GM19463 (cell line): ENCODE measurements around the gene ZBED5.
A peak's percentile ranks its signal among the peaks of the same experiment; 100 is the strongest.
"Not testable (repeated sequence)": the region's sequence is repeated elsewhere in the genome, so short reads cannot be mapped to it uniquely, and the experiment has no call there.

Experiments
- ATAC-seq: cut with Tn5 transposase; IDR thresholded peaks from one replicate; pipeline ENCODE4 v1.9.1; 2021; ENCODE audit warnings: mild to moderate bottlenecking, moderate library complexity; ENCODE audit not compliant: unreplicated experiment

The ZBED5 gene

DNA sequence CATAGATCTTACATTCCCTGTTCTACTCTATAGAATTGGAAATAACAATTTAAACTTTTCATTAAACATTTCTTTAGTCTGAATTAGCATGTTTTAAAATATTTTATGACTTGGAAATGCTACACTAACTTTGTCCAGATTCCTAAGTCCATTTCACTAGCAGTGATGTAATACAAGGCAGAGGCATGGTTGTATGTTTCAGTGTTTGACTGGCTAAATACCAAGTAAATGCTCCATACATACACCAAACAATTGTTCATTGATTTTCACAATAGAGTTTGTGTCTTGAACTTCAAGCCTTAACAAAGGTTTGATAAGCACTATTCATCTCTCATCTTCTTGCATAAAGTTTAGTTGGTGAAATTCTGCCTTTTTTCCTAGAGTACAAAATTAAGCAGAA, 13.5 kb downstream of the ZBED5 start:
- ATAC-seq = no peak

DNA sequence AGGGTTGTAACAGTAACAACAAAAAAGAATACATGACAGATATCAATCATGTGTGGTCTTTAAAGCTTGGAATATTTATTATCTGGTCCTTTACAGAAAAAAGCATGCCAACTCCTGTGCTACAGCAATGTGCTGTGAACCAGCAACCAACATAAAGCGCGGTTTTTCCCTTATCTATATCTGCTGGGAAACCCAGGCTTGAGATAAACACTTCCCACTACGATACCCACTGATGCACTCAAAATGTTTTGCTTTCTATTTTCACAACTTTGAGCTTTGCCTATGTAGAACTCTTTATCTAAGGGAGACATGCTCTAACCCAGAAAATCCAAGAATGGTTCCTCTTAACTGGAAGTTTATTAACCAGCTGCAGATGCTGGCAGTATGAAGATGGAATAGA, 19.0 kb downstream of the ZBED5 start:
- ATAC-seq = no peak

DNA sequence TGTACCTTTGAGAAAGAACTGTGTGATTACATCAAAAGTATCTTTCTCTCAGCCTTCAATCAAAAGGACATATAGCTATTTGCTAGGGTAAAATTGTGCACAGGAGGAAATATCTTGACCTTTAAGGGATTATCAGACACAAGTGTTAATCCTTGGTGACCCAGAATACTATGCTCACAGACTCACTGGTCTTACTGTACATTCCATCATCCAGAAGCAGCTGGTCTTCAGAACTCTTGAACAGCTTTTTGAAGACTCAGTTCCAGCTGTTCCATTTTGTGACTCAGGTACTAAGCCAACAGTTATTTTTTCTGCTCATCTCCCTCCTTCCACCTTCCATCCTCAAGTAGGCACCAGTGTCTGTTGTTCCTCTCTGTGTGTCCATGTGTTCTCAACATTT, 19.8 kb downstream of the ZBED5 start:
- no peak for ATAC-seq

DNA sequence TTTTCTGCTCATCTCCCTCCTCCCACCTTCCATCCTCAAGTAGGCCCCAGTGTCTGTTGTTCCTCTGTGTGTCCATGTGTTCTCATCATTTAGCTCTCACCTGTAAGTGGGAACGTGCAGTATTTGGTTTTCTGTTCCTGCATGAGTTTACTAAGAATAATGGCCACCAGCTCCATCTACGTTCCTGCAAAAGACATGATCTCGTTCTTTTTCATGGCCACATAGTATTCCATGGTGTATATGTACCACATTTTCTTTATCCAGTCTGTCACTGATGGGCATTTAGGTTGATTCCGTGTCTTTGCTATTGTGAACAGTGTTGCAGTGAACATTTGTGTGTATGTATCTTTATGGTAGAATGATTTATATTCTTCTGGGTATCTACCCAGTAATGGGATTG, 21.0 kb downstream of the ZBED5 start:
- not testable (repeated sequence) for ATAC-seq

DNA sequence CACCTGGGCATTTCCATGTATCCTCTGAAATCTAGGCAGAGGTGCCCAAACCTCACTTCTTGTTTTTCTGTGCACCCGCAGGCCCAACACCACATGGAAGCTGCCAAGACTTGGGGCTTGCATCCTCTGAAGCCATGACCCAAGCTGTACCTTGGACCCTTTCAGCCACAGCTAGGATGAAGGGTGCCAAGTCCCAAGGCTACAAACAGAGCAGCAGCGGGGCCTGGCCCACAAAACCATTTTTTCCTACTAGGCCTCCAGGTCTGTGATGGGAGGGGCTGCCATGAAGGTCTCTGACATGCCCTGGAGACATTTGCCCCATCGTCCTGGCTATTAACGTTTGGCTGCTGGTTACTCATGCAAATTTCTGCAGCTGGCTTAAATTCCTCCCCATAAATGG, 28.7 kb downstream of the ZBED5 start:
- ATAC-seq = no peak

DNA sequence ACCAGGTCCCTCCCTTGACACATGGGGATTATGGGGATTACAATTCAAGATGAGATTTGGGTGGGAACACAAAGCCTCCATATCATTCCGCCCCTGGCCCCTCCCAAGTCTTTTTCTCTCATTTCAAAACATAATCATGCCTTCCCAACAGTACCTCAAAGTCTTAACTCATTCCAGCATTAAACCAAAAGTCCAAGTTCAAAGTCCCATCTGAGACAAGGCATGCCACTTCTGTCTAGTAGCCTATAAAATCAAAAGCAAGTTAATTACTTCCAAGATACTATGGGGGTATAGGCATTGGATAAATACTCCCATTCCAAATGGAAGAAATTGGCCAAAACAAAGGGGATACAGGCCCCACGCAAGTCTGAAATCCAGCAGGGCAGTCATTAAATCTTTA, 29.5 kb downstream of the ZBED5 start:
- no peak for ATAC-seq

DNA sequence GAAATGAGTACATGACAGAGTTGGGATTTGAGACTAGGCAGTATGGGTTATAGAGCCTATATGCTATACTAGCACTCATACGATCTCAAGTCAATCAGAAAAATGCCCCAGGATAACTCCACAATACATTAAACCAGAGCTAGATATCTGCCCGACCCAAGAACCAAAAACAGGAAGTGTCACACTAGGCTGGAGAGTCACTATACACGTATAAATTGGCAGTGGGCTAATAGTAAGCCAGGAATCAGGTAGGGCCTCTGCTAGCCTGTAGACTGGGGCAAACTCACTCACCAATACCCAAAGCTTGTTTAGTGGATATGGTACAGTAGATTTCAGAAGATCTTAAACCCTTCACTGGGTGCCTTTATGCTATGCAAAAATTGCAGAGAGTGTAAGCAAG, 33.0 kb downstream of the ZBED5 start:
- peak; percentile 63 for ATAC-seq

DNA sequence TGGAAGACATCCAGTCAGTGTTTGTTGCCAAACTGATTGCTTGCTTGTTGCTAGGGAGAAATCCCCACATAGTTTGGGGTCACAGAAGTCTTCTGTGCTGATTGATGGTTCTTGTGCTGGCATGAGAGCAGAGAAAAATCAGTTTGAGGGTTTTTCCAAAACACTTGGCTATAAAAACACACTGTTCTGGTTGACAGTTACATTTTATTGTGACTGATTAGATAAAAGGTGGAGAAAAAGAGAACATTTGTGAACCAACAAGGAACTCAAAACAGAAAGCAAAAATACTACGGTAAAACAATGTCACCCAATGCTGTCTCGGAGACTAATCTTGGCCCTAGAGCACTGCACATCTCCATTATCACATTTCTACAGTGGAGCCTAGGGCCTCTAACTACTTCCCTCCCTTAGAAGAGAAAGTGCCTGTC, 34.7 kb downstream of the ZBED5 start:
- ATAC-seq = no peak

DNA sequence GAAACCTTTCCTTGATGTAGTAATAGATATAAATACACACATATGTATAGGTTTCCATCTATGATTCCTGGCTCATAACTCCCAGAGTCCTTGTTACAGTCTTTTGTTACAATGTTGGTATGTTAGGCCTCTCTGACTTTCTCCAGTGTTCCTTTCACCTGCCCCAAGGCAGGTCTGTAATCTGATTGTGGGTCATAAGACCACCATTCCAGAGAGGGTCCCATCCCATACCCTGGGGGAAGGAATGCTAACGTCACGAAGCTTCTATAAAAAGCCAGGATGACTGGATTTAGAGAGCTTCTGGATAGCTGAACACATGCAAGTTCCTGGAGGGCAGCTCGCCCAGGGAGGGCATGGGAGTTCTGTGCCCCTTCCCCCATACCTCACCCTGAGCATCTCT, 35.4 kb downstream of the ZBED5 start:
- not testable (repeated sequence) for ATAC-seq

DNA sequence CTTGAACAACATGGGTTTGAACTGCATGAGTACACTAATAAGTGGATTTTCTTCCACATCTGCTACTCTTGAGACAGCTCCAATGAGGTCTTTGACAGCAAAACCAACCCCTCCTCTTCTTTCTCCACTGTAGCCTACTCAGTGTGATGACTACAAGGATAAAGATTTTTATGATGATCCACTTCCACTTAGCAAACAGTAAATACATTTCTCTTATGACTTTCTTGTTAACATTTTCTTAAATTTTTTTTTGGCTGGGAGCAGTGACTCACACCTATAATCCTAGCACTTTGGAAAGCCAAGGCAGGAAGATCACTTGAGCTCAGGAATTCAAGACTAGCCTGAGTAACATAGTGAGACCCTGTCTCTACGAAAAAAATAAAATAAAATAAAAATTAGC, 39.3 kb downstream of the ZBED5 start:
- no peak for ATAC-seq

DNA sequence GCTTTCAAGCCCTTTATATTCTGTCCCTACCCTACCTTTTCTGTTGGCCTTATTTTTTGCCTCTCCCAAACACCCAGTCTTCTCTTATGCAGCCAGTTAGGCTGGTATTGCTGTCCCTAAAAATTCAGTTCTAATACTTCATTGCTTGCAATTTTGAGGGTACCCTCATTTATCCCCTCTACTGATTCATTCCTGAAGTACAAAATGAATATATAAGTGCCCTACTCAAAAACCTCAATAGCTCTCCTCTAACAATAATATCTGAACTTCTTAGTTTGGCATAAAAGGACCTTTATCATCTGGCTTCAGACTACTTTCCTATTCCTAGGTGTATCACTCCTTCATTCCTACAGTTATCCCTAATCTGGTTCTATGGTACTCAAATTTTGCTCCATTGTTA, 43.9 kb downstream of the ZBED5 start:
- ATAC-seq = no peak

DNA sequence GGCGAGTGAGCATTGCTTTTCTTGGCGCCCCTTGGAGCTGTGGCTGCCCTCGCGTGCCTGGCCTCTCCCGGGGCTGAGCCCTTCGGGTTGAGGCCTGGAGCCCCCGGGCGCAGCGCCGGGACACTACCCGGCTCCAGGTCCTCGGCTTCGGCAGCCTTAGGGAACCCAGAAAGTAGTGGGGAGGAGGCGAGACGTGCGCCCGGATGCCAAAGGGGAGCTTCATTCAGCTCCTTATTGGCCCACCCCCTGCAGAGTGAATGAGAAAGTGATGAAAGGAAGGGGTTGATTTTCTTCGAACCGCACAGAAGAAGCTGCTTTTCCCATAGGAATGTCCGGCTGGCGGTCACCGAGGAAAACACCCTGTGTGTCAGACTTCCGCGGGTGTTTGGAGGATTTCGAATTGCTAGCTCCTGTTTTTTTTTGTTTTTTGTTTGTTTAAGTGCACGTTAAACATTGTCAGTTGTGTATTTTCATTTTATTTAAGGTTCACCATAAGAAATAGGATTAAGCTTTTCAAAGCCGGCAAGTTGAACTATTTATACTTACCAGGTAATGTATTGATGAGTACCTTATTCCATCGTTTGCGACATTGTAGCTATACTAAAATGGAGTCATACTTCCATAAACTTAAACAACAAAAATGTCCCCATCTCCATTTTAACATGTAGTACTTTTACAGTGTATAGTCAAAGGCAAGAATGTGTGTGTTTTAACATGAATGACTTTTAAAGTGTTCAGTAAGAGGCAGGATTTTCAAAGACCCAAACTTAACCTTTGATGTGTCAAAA, 48.3 kb downstream of the ZBED5 start:
- peak; percentile 6 for ATAC-seq

DNA sequence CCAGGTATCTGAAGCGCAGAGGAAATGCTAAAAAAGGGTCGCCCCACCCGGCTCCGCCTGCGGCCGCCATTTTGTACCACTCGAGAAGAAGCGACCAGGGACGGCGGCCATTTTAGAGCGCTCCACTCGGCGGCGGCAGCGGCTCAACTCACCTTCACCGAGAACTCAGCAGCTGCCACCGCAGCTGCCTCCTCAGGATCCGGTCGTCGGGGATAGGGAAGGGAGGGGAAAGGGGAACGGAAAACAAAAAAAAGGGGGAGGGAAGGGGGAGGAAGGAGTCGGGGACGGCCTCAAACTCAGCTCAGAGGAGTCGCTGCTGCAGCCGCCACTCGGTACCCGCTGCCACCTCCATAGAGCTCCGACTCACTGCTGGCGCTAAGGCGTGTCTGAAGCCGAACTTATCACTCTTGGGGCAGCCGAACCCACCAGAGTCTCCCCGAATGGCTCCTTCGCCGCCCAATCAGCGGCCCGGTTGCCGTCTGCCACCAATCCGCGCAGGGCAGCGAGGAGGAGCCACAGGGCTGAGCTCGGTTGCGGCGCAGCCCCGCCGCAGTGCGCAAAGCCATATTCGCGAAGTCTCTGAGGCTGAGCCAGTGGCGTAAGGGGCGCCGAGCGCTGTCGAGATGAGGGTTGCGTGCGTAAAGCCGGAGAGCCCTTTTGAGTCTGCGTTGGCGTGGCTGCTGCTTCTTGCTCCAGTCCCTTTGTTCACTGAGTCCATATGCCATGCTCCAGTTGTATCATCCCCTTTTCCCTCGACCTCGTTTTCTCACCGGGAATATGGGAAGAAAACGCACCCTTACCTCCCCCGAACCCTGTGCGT, 49.1 kb downstream of the ZBED5 start, which contains the start of gene EIF4G2:
Gene EIF4G2, minus strand, starts transcription at position 374 of the 820 bp plus-strand sequence.
- peak; percentile 92 for ATAC-seq

DNA sequence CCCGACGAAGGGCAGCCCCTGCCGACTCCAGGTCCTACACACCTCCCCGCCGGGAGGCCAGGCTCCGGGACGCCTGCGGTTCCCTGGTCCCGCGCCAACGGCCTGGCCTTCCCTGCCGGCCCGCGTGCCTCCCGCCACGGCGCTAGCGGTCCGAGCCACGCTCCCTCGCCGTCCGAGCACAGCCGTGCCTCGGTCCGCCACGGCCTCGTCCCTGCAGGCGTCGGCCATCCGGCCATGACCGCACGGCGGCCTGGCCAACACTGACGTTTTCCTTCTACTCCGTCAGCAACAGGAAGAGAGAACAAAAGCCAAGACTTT, 49.7 kb downstream of the ZBED5 start:
- ATAC-seq = no peak

DNA sequence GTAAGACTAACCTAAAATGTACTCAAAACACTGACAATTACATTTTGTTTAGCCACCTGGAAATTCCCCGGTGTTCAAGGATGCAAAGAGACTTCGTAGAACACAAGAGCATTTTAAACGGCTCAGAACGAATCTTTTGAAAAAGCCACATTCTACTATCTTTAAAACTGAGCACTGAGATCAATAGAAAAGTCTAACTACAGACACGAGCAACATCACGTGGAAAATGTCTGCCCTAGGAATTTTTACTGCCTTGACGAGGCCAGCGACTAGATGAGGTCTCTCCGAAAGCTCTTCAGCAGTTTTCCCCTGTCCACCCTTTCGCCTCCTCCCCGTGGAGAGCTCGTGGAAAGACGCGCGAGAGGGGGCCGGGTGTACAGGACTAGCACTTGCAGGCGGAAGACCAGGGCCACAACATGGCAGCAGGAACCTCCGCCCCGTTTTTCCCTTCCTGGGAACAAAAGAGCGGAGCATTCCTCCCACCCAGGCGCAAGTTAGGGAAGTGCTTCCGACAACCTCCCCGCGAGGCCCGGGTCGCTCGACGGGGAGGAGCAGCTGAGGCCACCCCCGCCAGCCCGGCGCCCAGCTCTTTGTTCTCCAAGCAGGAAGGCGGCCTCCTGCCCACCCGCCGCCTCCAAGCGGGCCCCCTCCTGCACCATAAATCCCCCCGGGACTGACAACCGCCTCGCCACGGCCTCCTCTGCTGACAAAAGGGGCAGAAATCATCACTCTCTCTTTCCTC, 50.2 kb downstream of the ZBED5 start:
- no peak for ATAC-seq

DNA sequence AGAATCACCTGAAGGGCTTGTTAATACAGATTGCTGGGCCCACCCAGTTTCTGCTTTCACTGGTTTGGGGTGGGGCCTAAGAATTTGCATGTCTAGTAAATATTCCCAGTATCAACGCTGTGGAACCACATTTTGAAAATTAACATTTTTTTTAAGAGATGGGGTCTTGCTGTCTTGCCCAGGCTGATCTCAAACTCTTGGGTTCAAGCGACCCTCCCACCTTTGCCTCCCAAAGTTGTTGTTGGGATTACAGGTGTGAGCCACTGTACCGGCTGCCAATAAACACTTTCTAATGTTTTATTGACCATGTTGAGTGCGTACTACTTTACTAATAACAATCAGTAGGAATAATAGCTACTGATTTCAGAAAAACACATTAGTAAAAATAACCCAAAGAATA, 51.6 kb downstream of the ZBED5 start:
- no peak for ATAC-seq

DNA sequence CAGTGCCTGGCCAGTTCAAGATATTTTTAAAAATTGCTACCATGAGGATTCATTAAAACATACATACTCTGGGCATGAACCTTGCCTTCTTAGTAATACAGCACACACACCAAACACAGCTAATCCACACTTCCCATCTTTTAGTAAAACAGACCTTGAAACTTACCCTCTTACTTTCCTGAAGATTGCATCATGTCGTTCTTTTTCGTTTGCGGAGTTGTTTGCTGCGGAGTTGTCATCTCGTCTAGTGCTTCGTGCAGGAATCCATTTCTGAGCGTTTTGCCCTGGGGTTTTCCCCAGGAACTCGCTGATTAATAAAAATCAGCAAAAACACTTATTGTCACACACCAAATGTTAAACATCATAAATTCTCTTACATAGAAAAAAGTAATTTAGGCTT, 52.1 kb downstream of the ZBED5 start:
- ATAC-seq = no peak

DNA sequence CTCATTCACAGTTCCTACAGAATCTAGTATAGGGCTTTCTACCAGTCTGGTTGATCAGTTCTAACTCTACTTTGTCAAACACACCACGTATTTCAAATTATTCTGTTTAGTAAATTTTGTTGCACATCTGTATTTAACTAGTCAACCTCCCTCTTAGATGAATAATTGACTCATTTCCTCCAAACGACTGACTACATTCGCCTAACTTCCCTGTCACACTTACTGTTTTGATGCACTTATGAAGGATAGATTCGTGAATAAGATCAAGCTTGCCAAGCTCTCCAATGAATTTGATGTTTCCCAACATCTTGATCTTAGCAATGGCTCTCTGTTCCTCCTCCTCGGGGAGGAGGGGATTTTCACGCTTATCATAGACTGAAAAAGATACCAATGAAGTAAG, 54.2 kb downstream of the ZBED5 start:
- no peak for ATAC-seq
